GM20431 (cell line): ENCODE measurements around the gene MYO10.
"Not testable (repeated sequence)": the region's sequence is repeated elsewhere in the genome, so short reads cannot be mapped to it uniquely, and the experiment has no call there.

Experiments used
- in situ Hi-C: fragments of 300-500 bp; cut with MseI, MboI; formaldehyde crosslinking; loops from one replicate; pipeline ENCODE4 v1.15.0; 2020; ENCODE audit warnings: low sequenced_read_pairs; ENCODE audit not compliant: unreplicated experiment

The MYO10 gene

DNA sequence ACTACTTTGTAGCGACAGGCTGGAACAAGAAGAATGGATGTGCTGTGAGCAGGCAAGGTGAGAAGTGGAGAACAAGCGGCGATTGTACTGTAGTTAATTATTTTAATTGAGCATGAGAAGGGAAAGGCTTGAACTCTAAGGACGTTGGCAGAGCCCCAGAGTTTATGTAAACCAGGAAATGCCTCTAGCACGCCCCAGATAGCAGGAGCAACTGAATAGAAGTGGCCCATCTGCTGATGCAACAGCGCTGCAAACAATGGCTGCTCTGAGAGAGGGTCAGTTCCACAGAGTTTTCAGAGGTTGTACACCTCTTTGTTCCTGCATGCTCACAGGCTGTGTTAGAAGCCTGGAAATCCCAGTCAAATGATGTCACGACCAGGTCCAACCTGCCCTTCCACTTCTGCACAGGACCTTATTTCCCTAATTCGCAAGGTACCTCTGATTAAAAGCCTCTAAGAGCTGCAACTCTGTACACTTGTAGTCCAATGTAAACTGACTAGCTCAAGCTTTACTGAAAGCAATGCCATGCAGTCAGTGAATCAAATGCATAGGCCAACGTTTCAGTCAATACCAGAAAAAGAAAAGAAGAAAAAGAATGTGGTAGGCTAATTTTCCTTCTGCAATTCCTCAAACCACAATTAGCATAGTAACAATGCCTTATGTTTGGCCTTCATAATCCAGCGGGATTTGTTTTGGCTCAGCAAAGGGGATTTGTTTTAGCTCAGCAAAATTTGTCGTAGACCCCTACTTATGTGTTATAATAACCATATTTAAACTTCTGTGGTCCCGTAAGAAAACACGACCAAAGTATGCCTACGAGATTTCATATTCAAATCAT lies 199.7 kb downstream of the MYO10 start:
- in situ Hi-C loops: no loop called here

- in situ Hi-C loops: no loop called here
Observed at GRCh38 chr5:16735101-16736060, 200.7 kb downstream of the MYO10 start.

- in situ Hi-C loops: no loop called here
Observed at GRCh38 chr5:16733331-16734006, 202.6 kb downstream of the MYO10 start.

- in situ Hi-C loops: no loop called here
Observed at GRCh38 chr5:16732356-16732755, 203.7 kb downstream of the MYO10 start.

DNA sequence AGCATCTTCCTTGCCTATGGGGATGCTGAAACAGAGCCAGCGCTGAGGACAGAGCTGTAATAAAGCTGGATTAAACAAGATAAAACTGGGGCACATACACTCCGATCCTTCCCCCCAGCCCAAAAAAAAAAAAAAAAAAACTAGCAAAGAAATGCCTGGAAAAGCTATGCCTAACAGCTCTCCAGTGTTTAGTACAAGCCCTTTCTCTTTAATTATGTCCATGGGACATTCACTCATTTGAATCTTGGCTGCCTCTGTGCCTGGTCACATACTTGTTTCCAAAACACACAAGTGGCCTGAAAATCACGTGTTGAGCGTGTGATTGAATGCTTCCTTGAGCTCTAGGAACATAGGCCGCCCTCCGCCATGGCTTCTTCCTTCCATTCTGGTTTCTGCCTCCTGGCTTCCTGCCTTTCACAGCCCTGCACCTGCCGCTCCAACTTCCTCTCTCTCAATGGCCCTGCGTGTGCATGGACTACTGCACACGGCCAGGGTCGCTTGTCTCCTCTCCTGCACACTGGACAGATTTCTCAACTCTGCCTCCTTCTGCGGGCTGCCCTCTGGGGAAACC lies 208.2 kb downstream of the MYO10 start:
- in situ Hi-C loops: no loop called here

DNA sequence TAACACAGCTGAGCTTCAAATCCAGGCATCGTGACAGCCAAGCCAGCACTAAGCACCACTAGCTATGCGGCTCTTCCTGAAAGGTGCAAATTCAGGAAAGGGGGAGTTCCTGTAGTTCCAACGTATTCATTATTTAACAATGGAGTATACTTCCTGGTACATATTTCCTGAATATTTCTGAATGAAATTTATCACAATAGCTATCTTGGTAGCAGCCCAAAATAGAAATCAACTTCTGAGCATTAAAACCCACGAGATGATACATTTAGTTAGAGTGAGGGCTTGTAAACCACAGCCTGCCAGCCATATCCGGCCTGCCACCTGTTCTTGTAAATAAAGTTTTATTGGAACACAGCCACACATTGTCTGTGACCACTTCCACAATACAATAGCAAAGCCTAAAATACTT lies 209.5 kb downstream of the MYO10 start:
- in situ Hi-C loops: no loop called here

DNA sequence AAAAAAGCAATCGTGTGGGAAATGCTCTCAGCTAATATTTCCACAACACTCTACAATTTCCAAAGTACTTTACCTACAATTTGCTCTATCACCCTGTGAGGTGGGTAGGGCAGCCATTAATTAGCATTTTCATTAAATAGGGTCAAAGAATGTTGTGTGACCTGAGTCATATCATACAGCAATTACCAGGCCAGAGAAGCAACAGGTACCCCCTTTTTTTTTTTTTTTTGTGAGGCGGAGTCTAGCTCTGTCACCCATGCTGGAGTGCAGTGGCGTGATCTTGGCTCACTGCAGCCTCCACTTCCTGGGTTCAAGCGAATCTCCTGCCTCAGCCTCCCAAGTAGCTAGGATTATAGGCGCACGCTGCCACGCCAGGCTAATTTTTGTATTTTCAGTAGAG lies 210.5 kb downstream of the MYO10 start:
- in situ Hi-C loops: no loop called here

DNA sequence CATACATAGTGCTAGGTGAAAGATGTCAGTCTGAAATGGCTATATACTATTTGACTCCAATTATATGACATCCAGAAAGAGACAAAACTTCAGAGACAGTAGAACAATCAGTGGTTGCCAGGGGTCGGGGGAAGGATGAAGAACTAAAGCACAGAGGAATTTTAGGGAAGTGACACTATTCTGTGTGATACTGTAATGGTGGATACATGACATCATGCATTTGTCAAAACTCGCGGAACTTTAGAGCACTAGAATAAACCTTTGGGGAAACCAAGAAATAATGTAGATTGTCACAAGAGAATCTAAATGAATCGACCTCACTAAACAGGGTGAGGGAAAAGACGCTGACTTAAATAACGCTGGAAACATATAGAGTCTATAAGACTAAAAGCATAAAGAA lies 212.3 kb downstream of the MYO10 start:
- in situ Hi-C loops: no loop called here

- in situ Hi-C loops: no loop called here
Observed at GRCh38 chr5:16722097-16722495, 214.0 kb downstream of the MYO10 start.

DNA sequence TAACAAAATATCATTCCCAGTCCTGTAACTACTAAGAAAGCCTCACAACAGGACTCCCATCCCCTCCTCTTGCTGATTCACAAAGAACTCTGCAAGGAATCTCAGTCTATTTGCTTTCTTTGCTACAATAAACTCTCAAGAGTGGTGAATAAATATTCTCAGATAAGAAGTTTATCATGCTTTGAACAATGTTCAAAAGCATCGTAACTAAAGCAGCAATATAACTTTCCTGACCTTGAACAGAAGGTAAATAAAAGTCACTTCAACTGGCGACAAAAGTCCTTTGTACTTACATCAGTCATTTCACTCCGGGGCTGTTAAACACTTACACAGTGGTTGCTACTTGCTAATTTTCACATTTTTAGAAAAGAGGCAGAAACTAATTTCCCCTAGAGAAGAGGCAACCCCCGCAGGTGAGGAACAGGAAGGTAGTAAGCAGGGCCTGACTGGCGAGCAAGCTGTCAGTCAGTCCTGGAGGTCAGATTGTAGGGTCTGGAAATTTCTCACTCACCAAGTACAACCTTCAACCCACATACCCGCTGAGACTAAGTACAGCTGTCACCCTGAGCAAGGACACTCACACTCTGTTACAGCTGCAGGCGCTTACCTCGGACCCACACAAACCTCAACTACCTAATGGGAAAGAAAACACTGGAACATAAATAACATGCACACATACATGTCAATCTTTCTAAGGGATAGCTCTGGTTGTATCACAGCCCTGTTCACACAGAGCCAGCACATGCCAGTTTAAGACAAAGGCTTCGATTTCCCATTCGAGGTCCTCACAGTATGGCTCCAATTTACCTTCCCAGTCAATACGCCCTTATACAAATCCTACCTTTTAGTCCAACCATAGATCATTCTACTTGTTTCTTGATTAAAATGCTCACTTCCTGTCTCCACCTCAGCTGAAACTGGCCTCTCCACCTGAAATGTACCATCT lies 214.7 kb downstream of the MYO10 start:
- in situ Hi-C loops: no loop called here

- in situ Hi-C loops: not testable (repeated sequence)
Observed at GRCh38 chr5:16718036-16718435, 218.1 kb downstream of the MYO10 start.

- in situ Hi-C loops: no loop called here
Observed at GRCh38 chr5:16713386-16713928, 222.6 kb downstream of the MYO10 start.

DNA sequence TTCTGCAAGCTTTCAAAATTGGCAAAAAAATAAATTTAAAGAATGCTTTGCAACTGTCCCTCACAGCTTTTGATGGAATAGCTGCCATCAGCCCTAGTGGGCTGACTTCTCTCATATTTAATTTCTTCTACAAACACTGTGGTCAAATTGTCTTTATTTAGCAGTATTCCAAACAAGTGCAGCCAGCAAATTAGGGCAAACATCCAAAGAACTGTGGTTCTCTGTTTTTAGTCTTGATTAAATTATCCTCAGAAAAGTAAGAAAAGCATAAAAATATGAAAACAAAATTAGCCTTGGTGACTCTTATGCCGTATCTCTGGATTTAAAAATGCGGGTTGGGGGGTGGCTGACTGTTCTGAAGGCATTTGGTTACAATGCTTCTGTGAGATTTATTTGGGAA lies 223.5 kb downstream of the MYO10 start:
- in situ Hi-C loops: no loop called here

GRCh38 chr5:16712178-16712577 lies 223.9 kb downstream of the MYO10 start:
- in situ Hi-C loops: no loop called here

- in situ Hi-C loops: no loop called here
Observed at GRCh38 chr5:16709691-16710433, 226.2 kb downstream of the MYO10 start.

GRCh38 chr5:16707869-16708192 lies 228.3 kb downstream of the MYO10 start:
- in situ Hi-C loops: no loop called here

DNA sequence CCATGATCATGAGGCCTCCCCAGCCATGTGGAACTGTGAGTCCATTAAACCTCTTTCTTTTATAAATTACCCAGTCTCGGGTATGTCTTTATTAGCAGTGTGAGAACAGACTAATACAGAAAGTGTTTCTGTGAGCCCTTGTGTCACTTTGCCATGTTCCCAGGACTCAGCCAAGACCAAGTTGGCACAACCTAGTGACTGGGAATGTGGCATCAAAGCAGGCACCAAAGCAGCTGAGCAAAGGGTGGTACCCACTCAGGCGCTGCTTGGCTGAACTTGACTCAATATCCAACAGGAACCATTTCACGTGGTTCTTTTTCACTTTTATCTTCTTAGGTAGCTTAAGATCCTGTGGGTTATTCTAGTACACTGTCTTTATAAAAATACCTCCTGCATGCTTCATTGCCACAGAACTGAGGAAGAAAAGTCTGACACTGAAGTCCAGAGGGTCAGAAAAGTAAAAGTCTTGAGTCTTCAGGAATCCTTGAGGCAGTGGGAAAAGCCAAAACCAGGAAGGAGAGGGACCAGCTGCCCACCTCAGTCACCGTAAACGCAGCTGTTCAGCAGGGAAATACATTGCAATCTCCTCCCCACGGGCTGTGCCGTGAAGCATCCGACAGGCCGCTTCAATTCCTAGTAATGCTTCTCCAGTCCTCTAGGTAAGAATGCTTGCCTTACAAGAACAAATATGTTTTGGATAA lies 228.8 kb downstream of the MYO10 start:
- in situ Hi-C loops: no loop called here

DNA sequence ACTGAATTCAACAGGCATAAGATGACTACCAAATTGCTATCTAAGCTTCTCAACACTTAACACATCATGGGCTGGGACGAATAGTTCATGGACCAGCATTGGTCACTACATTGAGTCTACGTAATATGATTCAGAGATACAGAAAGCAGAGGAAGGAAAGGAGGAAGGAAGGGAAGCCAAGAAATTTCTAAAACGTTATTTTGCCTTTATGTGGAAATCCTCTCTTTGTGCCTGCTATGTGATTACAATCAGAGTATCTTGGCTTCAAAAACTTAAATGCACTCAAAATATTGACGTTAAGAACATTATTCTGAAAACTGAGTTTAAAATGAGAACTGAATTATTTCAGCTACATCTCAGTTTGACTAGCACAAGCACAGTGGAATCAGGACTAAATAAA lies 231.1 kb downstream of the MYO10 start:
- in situ Hi-C loops: no loop called here
